NCI-H226 (cell line): Measurements from ENCODE around the gene PTGDR.
A peak's percentile ranks its signal among the peaks of the same experiment; 100 is the strongest.

ENCODE experiments used
- DNase-seq: peaks from one replicate; pipeline ENCODE4 v3.0.0-alpha.2; 2015

The PTGDR gene

DNA sequence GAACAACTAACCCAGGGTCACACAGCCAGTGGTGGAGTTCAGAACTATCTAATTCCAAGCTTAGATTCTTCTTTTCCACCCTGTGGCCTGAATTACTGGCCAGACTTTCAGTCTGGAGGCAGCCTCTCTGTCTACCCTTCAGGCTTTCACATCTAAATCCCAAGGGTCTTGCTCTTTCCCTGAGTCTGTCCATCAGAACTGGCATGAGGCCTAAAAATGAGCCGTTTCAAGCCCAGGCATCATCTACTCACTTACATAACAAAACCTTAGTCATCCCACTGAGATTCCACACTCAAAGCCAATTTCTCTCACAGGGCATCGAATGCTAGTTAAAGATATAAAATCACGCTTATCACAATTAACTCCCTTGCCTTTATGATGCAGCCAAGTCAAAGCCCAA, 1.3 kb upstream of the PTGDR start:
- peak; percentile 37 for DNase-seq

DNA sequence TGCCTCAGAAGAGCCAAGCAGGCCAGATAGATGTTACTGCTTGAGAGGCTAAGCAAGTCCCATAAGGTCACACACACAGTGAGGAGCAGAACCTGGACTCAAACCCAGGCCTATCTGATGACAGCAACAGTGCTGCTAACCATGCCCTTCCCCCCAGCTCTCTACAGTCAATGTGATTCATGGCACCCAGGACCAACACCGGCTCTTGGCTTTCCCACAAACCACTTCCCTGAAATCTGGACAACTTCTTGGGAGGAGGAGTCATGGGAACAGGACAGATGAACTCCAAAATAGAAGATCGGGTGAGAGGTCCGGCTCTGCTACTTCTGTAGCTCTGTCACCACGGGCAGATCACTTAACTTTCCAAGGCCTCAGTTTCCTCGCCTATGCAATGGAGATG, 716 bp upstream of the PTGDR start:
- no peak for DNase-seq

DNA sequence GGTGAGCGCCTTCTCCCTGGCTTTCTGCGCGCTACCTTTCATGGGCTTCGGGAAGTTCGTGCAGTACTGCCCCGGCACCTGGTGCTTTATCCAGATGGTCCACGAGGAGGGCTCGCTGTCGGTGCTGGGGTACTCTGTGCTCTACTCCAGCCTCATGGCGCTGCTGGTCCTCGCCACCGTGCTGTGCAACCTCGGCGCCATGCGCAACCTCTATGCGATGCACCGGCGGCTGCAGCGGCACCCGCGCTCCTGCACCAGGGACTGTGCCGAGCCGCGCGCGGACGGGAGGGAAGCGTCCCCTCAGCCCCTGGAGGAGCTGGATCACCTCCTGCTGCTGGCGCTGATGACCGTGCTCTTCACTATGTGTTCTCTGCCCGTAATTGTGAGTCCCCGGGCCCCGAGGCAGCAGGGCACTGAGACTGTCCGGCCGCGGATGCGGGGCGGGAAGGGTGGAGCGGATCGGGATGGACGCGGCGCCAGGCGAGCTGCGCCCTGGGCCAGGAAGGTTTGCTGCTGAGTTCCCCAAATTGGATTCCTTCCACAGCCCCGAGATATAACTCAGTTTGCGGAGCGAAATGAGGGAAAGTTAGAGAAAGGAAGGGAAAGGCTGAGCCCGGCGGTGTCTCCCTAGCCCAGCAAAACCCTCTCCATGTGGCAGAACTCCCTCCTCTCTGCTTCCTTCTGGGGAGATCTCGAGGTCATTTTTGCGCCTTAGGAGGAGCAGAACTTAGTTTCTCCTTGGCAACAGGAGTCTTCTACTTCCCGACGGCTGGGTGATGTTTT, 972 bp downstream of the PTGDR start:
- no peak for DNase-seq

DNA sequence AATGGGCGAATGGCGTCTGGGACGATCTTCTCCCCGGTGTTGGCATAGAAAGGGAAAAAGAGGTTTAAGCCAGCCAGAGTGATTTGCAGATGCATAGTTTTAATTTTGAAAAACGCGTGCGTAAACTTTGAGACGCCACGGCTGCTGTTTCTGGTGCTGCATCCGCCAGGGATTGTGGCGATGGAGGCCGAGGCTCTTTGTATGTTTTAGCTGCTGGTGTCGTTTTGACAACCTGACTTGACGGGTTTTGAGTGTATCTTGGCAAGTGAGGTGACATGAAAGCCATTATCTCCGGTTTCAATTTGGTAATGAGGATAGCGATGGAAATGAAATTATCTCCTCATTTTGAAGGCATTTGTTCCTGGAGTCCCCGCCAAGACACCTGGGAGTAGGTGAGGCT, 1.6 kb downstream of the PTGDR start:
- no peak for DNase-seq

DNA sequence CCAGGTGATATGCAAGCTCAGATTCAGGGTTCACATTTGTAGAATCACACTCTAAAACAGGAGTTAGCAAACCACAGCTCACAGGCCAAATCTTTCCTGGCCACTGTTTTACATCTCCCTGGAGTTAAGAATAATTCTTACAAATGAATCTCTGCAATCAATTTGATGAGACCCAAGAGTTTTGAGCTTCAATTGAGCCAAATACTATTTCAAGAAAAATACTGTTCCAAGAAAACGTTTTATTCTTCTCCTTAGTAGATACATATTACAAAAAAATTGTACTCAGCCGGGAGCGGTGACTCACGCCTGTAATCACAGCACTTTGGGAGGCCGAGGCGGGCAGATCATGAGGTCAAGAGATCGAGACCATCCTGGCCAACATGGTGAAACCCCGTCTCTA, 2.5 kb downstream of the PTGDR start:
- DNase-seq: no peak

GRCh38 chr14:52271538-52271937, 4.0 kb downstream of the PTGDR start:
- no peak for DNase-seq

DNA sequence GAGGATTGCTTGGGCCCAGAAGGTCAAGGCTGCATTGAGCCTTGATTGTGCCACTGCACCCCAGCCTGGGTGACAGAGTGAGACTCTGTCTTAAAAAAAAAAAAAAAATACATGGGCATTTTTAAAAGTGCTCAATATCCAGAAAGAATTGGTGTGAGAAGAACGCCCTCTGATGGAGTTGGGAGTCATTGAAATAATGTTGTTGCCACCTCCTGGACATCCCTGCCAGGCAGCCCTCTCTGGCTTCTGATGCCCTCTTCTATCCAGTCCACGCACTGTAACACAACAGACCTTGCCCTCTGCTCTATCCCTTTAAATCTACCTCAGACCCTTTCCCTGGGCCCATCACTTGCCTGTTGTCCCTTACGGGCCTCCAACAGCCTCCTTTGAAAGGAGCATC, 4.9 kb downstream of the PTGDR start:
- no peak for DNase-seq

- DNase-seq: no peak
Observed at GRCh38 chr14:52275372-52275771, 7.9 kb downstream of the PTGDR start.

DNA sequence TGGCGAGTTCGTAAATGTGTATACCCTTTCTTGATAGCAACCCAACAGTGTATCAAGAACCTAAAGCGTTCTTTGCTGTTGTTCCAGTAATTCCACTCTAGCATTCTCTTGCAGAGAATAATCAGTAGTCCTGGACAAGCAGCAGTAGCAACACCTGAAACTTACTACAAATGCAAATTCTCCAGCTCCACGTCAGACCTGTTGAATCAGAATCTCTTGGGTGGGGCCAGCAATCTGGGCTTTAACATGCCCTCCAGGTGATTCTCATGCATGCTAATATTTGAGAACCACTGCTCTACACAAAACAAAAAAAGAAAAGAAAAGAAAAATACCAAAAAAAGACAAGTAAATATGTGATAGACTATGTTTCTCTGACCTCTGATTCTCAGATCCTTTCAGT, 10.1 kb downstream of the PTGDR start:
- no peak for DNase-seq

DNA sequence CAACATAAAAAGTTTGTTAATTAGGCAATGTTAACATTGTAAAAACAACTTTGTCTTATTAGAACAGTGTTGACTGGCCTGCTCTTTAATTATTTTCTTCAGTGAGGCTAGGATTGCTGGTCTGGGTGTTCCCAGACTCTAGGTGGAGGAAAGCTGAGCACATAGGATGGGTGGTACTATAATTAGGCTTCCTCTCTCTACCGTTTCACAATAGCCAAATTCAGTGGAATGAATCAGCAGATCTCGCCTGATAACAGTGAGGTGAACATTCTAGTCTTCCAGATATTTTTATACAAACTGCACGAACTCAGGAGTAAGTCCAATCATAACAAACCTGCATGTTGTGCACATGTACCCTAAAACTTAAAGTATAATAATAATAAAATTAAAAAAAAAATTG, 11.9 kb downstream of the PTGDR start:
- DNase-seq: no peak

GRCh38 chr14:52283099-52283498, 15.6 kb downstream of the PTGDR start:
- DNase-seq: no peak

DNA sequence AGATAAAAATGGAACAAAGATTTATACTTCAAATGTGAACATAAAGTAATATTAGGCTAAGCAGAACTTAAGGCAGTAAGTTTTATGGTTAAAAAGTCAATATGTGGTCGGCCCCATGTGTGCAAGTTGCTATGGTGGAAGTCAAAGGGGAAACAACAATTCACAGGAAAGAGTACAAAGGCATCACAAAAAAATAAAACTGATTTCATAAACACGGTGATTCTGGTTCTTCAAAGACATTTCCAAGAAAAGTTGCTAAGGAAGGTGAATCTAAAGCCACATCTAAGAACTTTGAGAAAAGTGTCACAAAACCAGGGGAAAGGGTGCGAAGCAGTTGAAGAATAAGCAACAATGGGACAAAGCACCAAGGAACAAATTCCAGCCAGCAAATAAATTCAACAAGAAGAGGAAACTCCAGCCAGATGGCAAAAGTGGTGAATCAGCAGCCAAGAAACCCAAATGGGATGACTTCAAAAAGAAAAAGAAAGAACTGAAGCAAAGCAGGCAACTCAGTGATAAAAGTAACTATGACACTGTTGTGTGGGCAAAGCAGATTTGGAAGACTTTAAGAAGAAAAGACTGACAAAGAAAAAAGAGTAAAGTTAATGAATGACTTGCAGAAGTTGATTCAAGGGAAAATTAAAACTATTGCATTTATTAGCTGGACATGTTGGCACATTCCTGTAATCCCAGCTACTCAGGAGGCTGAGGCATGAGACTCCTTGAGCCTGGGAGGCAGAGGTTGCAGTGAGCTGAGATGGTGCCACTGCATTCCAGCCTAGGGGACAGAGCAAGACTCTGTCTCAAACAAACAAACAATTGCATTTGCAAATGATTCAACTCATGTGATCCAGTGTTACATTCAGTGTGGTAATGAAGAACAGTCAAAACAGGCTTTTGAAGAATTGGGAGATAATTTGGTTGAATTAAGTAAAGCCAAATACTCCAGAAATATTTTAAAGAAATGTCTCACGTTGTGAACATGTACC, 19.5 kb downstream of the PTGDR start:
- no peak for DNase-seq

DNA sequence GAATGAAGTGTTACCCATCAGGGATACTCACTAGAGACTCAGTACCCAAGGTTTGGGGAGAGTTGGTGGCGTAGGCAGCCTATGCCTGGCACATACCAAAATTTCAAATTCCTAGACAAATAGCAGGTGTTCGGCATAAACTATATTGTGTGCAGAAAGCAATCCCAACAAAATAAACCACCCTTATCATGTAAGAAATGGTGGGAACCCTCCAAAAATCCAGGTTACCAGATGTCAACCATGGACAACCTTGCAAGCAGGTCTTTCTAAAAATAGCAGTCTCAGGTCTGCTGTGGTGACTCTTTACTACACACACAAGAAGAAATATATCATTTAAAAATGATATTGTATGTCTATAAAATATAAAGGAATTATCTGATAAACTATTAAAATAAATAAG, 28.9 kb downstream of the PTGDR start:
- DNase-seq: no peak

DNA sequence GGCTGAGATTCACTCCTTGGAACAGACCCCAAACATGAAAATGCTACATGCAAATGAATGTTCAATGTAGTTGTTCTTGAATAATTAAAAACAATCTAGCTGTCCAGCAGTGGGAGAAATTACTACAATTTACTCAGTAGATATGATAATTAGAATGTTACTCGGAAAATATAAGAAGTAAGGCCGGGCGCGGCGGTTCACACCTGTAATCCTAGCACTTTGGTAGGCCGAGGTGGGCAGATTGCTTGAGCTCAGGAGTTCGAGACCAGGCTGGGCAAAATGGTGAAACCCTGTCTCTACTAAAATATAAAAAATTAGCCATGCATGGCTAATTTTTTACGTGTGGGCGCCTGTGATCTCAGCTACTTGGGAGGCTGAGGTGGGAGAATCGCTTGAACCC, 31.3 kb downstream of the PTGDR start:
- no peak for DNase-seq

- DNase-seq: peak; percentile 23
Observed at GRCh38 chr14:52299692-52300278, 32.3 kb downstream of the PTGDR start.

GRCh38 chr14:52303236-52303635, 35.7 kb downstream of the PTGDR start:
- DNase-seq: no peak

DNA sequence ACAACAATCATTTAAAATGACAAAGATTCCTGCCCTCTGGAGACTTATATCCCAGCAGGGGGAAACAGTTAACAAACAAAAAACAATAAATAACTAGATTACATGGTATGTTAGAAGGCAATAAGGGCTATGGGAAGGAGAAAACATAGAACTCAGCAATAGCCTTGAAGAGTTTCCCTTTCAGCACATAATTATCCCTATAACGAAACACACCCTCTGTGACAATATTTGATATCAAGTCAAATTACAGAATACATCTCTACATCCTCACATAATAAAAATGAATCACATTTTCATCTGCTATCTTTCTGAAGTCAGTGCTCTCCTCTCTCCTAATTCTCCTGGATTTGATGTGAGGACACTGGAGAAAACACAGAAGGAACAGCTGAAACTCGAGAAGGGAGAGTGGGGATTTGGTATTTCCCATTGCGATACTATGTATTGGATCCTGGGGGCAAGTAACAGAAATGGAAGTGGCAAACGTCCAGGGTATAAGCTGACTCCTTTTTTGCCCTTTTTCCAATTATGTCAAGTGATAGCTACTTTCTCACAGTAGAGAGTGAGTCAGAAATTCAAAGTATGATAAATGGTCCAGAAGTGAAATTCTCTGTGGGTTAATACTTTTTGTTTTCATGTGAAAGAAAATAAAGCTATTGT, 36.9 kb downstream of the PTGDR start:
- DNase-seq: no peak

DNA sequence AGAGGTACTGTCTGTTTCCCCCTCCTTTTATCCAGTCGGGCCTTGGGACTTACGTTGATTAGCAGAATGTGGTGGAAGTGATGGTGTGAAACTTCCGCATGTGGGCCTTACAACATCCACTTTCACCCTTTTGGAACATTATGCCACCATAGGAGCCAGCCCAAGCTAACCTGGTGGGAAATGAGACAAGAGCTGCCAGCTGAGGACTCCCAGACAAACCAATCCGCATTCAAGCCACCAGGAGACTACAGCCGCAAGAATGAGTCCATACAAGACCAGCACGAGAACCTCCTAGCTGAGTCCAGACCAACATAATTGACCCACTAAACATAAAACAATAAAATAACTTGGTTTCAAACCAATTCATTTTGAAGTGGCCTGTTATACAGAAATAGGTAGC, 37.5 kb downstream of the PTGDR start:
- no peak for DNase-seq

- DNase-seq: no peak
Observed at GRCh38 chr14:52307376-52307775, 39.9 kb downstream of the PTGDR start.

- DNase-seq: no peak
Observed at GRCh38 chr14:52307905-52308304, 40.4 kb downstream of the PTGDR start.

- DNase-seq: no peak
Observed at GRCh38 chr14:52310541-52310940, 43.0 kb downstream of the PTGDR start.

DNA sequence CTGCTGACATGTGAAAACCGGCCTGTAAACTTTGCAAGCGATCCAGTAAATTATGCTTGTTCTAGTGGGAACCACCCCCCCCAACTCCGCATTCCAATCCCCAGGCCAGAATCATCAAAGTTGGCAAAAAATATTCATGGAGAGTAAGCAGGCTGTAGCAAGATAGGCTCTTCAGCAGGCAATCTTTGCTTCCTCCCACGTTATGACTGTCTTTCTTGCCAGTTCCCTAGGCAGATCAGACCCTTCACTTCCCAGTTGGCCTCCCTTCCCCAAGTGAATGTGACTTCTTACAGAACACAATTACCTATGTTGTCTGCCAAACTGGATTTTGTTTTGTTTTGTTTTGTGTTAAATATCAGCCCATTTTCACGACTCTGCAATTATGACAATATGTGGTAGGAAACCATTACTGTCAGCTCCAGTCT, 45.4 kb downstream of the PTGDR start:
- DNase-seq: no peak

DNA sequence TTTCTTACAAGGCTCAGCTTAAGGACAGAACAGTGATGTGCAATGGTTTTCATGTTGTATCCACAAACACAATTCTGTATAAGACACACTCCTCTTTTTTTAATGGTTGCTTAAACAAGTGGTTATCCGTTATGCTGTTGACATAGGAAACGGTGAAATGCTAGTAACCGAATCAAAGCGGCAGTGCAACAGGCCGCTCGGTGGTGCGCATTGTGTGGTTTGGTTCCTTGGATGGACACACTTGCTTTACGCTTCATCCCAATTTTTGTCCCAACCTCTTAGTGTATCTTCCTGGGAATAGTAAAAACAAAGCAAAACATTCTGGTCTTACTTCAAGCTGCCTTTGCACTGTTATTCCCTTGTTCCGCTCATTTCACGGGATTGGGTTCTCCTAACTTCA, 46.0 kb downstream of the PTGDR start:
- DNase-seq: no peak
